Loucy (cell line): ENCODE measurements around the gene MEAF6.

ENCODE experiments used
- H2AFZ ChIP-seq: fragments of 200-600 bp; sonication (generic); 2 replicates; pipeline ENCODE4 v1.6.0; 2016; ENCODE audit warnings: antibody characterized with exemption, mild to moderate bottlenecking, low read length, moderate library complexity
- H3F3A ChIP-seq: fragments of 200-600 bp; 2 replicates; pipeline ENCODE4 v1.6.0; 2016; ENCODE audit warnings: antibody characterized with exemption, low read depth, mild to moderate bottlenecking
- H3K27me3 ChIP-seq: fragments of 200-600 bp; sonication (generic); 2 replicates; pipeline ENCODE4 v1.6.1; 2014; ENCODE audit warnings: low read length, mild to moderate bottlenecking; ENCODE audit not compliant: insufficient read depth, poor library complexity, severe bottlenecking
- H3K36me3 ChIP-seq: fragments of 200-600 bp; sonication (generic); 2 replicates; pipeline ENCODE4 v1.6.1; 2016; ENCODE audit warnings: low read length; ENCODE audit not compliant: insufficient read depth
- H3K4me1 ChIP-seq: fragments of 200-600 bp; sonication (generic); 2 replicates; pipeline ENCODE4 v1.5.1; 2014; ENCODE audit warnings: low read length, mild to moderate bottlenecking; ENCODE audit not compliant: insufficient read depth, poor library complexity, severe bottlenecking
- H3K4me2 ChIP-seq: fragments of 200-600 bp; sonication (generic); 2 replicates; pipeline ENCODE4 v1.6.0; 2014; ENCODE audit warnings: antibody characterized with exemption, low read length, low read depth, mild to moderate bottlenecking; ENCODE audit not compliant: poor library complexity, severe bottlenecking
- H3K4me3 ChIP-seq: fragments of 200-600 bp; sonication (generic); 2 replicates; pipeline ENCODE4 v1.5.1; 2014; ENCODE audit warnings: low read length, mild to moderate bottlenecking, mixed read lengths; ENCODE audit not compliant: poor library complexity, severe bottlenecking
- H3K79me2 ChIP-seq: fragments of 200-600 bp; sonication (generic); 2 replicates; pipeline ENCODE4 v1.6.1; 2014; ENCODE audit warnings: low read length; ENCODE audit not compliant: insufficient read depth
- H3K9ac ChIP-seq: fragments of 200-600 bp; sonication (generic); 2 replicates; pipeline ENCODE4 v1.6.0; 2014; ENCODE audit warnings: mild to moderate bottlenecking, low read depth, low read length, moderate library complexity; ENCODE audit not compliant: poor library complexity, severe bottlenecking
- H3K9me2 ChIP-seq: fragments of 200-600 bp; sonication (generic); replicated peaks from 2 replicates; pipeline ENCODE4 v1.6.1; 2016; ENCODE audit warnings: low read depth, low read length, mixed read lengths
- H3K9me3 ChIP-seq: fragments of 200-600 bp; sonication (generic); 2 replicates; pipeline ENCODE4 v1.6.1; 2014; ENCODE audit warnings: mild to moderate bottlenecking, antibody characterized with exemption, low read length, low read depth; ENCODE audit not compliant: insufficient read depth
- H4K20me1 ChIP-seq: fragments of 200-600 bp; sonication (generic); 2 replicates; pipeline ENCODE4 v1.6.0; 2014; ENCODE audit warnings: antibody characterized with exemption, low read length, mild to moderate bottlenecking; ENCODE audit not compliant: insufficient read depth, poor library complexity, severe bottlenecking
- EZH2phosphoT487 ChIP-seq: fragments of 200-600 bp; IDR thresholded peaks from 2 replicates; pipeline ENCODE4 v1.6.1; 2018; ENCODE audit warnings: antibody characterized with exemption, mild to moderate bottlenecking, moderate library complexity, borderline replicate concordance
- TF ChIP-seq, protein P1 (sequence below): fragments of 200-600 bp; sonication (generic); conservative IDR thresholded peaks from 2 replicates; pipeline ENCODE4 v1.5.1; 2014; ENCODE audit warnings: mild to moderate bottlenecking, antibody characterized with exemption, low read length

Gene MEAF6

DNA sequence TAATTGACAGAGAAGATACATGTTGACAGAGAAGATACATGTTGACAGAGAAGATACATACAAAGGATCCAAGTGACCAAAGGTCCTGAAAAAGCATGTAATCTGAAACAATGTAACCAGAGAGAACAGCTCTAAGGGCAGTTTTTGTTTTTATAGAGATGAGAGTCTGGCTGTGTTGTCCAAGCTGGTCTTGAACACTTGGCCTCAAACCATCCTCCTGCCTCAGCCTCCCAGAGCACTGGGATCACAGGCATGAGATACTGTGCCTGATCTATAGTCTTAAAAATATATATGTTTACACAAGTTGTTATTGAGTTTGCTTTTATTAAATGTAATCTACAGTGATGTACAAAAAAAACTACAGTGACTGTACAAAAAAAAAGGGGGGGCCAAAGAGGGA is 12.5 kb downstream of the MEAF6 start:
- no peaks in the 10 kb centered on the region for H3F3A ChIP-seq
- peaks cover 4% of the 10 kb centered on the region; the same call in 1 of the 2 replicates for H3K79me2 ChIP-seq
- H3K9me2 ChIP-seq: no peaks in the 10 kb centered on the region
- TF ChIP-seq, protein P1, sequence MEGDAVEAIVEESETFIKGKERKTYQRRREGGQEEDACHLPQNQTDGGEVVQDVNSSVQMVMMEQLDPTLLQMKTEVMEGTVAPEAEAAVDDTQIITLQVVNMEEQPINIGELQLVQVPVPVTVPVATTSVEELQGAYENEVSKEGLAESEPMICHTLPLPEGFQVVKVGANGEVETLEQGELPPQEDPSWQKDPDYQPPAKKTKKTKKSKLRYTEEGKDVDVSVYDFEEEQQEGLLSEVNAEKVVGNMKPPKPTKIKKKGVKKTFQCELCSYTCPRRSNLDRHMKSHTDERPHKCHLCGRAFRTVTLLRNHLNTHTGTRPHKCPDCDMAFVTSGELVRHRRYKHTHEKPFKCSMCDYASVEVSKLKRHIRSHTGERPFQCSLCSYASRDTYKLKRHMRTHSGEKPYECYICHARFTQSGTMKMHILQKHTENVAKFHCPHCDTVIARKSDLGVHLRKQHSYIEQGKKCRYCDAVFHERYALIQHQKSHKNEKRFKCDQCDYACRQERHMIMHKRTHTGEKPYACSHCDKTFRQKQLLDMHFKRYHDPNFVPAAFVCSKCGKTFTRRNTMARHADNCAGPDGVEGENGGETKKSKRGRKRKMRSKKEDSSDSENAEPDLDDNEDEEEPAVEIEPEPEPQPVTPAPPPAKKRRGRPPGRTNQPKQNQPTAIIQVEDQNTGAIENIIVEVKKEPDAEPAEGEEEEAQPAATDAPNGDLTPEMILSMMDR: no peak
- no peak for TF ChIP-seq EZH2phosphoT487
- H3K36me3 ChIP-seq: peaks cover 64% of the 10 kb centered on the region; the same call in 1 of the 2 replicates
- H3K4me3 ChIP-seq: no peak overlapping the region
- H3K4me1 ChIP-seq: no peaks in the 10 kb centered on the region
- H2AFZ ChIP-seq: no peak overlapping the region
- H4K20me1 ChIP-seq: peaks cover 5% of the 10 kb centered on the region
- H3K9ac ChIP-seq: no peak overlapping the region
- no peaks in the 10 kb centered on the region for H3K9me3 ChIP-seq
- H3K27me3 ChIP-seq: no peaks in the 10 kb centered on the region
- no peak overlapping the region for H3K4me2 ChIP-seq

DNA sequence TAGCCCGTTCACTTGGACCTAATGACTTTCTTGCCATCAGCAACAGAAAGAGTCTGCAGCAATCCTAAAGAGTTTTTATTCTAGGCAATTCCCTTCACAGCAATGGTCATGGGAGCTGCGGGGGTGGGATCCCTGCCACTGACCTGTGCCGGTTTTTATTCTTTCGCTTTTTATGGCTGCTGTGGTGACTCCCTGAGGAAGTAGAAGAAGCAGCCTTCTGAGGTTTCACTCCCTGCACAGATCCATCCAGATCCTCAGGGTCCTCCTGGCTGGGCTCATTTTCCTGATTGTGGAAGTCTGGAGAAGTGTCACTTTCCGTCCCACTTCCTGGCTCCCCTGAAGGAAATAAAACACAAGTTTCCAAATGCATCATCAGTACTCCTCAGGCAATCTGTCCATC is 12.9 kb downstream of the MEAF6 start:
- Histone ChIP-seq H3K9me2 (no peaks in the 10 kb centered on the region), H4K20me1 (peaks cover 5% of the 10 kb centered on the region), H3K4me2 (no peak overlapping the region), H3K9ac (no peak overlapping the region), H3K9me3 (no peaks in the 10 kb centered on the region), H2AFZ (no peak overlapping the region), H3K79me2 (peaks cover 4% of the 10 kb centered on the region; the same call in 1 of the 2 replicates), H3F3A (no peaks in the 10 kb centered on the region), H3K4me1 (no peaks in the 10 kb centered on the region), H3K4me3 (no peak overlapping the region), H3K36me3 (peaks cover 62% of the 10 kb centered on the region; the same call in 1 of the 2 replicates), H3K27me3 (no peaks in the 10 kb centered on the region)
- no peak for TF ChIP-seq EZH2phosphoT487
- TF ChIP-seq, protein P1: no peak

DNA sequence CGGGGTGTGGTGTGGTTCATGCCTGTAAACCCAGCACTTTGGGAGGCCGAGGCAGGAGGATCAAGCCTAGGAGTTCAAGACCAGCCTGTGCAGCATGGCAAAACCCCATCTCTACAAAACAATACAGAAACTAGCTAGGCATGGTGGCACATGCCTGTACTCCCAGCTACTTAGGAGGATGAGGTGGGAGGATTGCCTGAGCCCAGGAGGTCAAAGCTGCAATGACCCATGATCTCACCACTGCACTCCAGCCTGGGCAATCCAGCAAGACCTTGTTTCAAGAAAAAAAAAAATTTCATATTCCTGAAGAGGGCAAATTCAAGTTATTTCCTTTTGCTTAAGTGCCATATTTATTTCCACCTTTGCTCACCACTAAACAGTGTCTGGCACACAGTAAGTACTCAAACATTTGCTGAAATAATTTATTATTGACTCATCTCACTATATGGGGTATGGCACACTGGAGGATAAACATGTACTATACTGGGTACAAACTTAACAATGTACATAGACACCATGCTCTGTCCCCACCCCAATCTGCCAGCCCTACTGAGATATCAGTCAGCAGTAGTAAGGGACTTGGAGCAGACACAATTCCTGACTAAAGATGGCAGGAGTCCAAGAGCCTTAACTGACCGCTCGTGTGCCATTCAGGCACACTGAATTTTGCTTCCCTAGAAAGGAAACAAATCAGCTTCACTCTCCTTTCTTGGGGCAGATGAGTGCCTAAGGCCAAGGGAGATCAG is 15.5 kb downstream of the MEAF6 start:
- Histone ChIP-seq H3K4me2 (no peak overlapping the region), H3K36me3 (peaks cover 48% of the 10 kb centered on the region; the same call in 1 of the 2 replicates), H2AFZ (no peak overlapping the region), H3K9me3 (no peaks in the 10 kb centered on the region), H3K79me2 (peaks cover 4% of the 10 kb centered on the region; the same call in 1 of the 2 replicates), H3K27me3 (no peaks in the 10 kb centered on the region), H3F3A (no peaks in the 10 kb centered on the region), H3K4me3 (no peak overlapping the region), H3K9ac (no peak overlapping the region), H3K9me2 (no peaks in the 10 kb centered on the region), H4K20me1 (peaks cover 5% of the 10 kb centered on the region), H3K4me1 (peaks cover 3% of the 10 kb centered on the region)
- TF ChIP-seq EZH2phosphoT487: no peak
- TF ChIP-seq, protein P1: no peak
